Cardiac fibroblast (primary cell): ENCODE results near the gene PDE1C.

Experiments used
- DNase-seq, 2 donors: peaks; one replicate each; pipeline versions ENCODE4 v3.0.0 to v3.0.0-alpha.2; 2010; ENCODE audit warnings: low read depth in 2 of 2
- H3K4me3 ChIP-seq, 2 donors: replicated peaks in 1 of 2; 1 replicate in 1 of 2; 2 replicates in 1 of 2; pipeline ENCODE4 v1.5.1; 2011; ENCODE audit warnings: low read depth in 2 of 2, low read length in 2 of 2, mild to moderate bottlenecking in 2 of 2, moderate library complexity in 1 of 2
- TF ChIP-seq, protein P1 (sequence below): IDR thresholded peaks from one replicate; pipeline ENCODE4 v1.5.1; 2011; ENCODE audit warnings: low read depth, mild to moderate bottlenecking, low read length, inconsistent platforms

The PDE1C gene

GRCh38 chr7:31720366-31720765 lies 349.8 kb downstream of the PDE1C start:
- TF ChIP-seq, protein P1, sequence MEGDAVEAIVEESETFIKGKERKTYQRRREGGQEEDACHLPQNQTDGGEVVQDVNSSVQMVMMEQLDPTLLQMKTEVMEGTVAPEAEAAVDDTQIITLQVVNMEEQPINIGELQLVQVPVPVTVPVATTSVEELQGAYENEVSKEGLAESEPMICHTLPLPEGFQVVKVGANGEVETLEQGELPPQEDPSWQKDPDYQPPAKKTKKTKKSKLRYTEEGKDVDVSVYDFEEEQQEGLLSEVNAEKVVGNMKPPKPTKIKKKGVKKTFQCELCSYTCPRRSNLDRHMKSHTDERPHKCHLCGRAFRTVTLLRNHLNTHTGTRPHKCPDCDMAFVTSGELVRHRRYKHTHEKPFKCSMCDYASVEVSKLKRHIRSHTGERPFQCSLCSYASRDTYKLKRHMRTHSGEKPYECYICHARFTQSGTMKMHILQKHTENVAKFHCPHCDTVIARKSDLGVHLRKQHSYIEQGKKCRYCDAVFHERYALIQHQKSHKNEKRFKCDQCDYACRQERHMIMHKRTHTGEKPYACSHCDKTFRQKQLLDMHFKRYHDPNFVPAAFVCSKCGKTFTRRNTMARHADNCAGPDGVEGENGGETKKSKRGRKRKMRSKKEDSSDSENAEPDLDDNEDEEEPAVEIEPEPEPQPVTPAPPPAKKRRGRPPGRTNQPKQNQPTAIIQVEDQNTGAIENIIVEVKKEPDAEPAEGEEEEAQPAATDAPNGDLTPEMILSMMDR, result no peak
- no peak for DNase-seq
- H3K4me3 ChIP-seq, result no peak overlapping the region

DNA sequence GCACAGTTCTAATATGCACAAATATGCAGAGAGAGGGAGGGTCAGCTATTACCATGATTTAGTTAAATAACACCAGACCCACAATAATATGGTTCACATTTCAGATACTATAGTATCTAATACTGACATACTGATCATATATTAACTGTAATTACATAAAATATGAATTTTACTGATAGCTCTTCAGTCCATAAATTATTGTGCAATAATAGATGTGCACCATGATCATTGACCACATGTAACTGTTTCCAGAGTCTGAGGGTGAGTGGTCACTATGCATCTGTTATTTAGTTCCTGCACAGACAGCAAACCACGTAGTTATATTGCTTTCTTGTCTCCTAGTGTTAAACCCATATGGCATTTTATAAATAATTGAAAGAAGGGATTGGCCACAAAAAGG lies 353.9 kb downstream of the PDE1C start:
- no peak overlapping the region for H3K4me3 ChIP-seq
- TF ChIP-seq, protein P1, result no peak
- DNase-seq, result no peak

GRCh38 chr7:31710171-31710570 lies 360.0 kb downstream of the PDE1C start:
- TF ChIP-seq, protein P1, result no peak
- H3K4me3 ChIP-seq, result no peak overlapping the region
- no peak for DNase-seq

DNA sequence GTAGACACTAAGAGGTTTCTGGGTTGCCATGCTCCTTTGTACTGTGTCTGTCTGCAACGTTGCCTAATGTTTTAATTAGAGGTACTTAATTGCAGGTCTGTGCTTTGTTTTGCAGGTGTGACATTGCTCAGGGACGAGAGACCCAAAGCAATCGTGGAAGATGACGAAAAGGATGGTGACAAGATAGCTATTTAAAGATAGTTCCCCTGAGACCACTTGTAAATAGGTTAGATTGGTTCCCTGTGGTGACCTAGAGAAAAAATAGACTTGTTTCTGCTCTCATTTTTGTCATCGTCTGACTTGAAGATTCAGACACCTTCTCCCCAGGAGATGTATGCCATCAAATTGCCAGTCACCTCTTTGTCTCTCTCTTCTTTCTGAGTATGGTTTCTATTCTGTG lies 363.1 kb downstream of the PDE1C start:
- DNase-seq, result no peak
- TF ChIP-seq, protein P1, result no peak
- H3K4me3 ChIP-seq, result no peak overlapping the region

DNA sequence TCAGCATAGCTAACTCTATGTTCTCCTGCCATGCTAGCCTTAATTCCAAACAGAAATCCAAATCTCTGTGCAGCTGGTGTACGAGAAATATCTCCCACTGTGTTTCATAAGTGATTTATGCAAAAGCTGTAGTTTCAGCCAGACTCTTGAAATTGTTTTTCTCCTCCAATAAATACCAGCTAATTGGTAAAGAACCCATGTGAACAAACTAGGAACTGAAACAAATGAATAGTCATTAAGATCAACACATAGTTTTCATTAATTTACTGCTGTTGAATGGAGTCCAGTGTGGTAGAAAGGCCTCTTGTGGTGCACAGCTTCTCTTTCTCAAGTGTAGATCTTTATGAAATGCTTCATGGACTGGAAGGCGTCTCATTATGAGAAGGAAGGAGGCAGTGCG lies 364.8 kb downstream of the PDE1C start:
- TF ChIP-seq, protein P1, result no peak
- no peak for DNase-seq
- no peak overlapping the region for H3K4me3 ChIP-seq

DNA sequence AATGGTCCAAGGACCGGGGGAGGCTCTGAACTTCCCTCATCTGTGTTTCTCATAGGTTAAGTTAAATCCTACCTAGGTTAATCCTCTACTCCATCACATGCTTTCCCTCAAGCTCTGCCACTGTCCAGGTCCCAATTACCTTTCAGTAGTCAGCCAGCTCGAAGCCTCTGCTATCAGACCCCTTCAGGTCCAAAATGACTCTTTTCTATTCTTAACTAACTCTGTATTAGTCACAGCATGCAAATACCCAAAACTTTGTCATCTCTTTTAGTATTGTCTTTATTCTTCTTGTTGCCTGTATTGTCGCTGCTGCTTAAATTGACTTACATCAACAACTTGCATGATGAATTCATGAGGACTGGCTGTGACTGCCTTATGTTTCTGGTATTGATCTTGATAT lies 367.9 kb downstream of the PDE1C start:
- H3K4me3 ChIP-seq, result no peak overlapping the region
- DNase-seq, result no peak
- TF ChIP-seq, protein P1, result no peak
